K562 (cell line): Measurements from ENCODE around the gene RNLS. TPM values are rescaled to one million over a fixed set of nuclear protein-coding genes. Genes with fewer than 3 reads are reported as not detected.

Experiments used
- ATAC-seq: fragments of 200-7000 bp; cut with Tn5 transposase; 3 replicates; pipeline ENCODE4 v1.9.1; 2020; ENCODE audit warnings: moderate library complexity
- BruUV-seq: library from RNA; stranded (reverse); fragments of 400-500 nt; replicated peaks from 2 replicates; lab custom pipeline; 2021; lab: Mats Ljungman, UMichigan
- CTCF ChIA-PET: fragments of 300-600 bp; formaldehyde crosslinking; extraction: SDS; loops from one replicate; lab custom pipeline; 2021; ENCODE audit warnings: low intra/inter-chr PET ratio; lab: Yijun Ruan, JAX
- POLR2A ChIA-PET: fragments of 300-600, 350-650 bp; sonication (Branson Sonifier 250); formaldehyde crosslinking; extraction: SDS; loops from one replicate; lab custom pipeline; 2021; ENCODE audit warnings: antibody characterized with exemption, inconsistent platforms; lab: Yijun Ruan, JAX
- DNase-seq, 4 experiments: peaks; one replicate each; pipeline versions ENCODE4 v3.0.0 to v3.0.0-alpha.2; 2011 to 2018; ENCODE audit warnings: low spot score in 3 of 4, mixed read lengths in 3 of 4; ENCODE audit errors: extremely low read depth in 1 of 4
- FAIRE-seq: peaks from 2 replicates; lab custom pipeline; 2011; peaks lifted over from hg19 to GRCh38; lab: Jason Lieb, UNC
- H2AFZ ChIP-seq: 2 replicates; pipeline ENCODE4 v1.6.0; 2011; ENCODE audit warnings: low read depth, low read length, control low read depth, inconsistent platforms
- H3K27ac ChIP-seq: fragments of 200-600 bp; 3 replicates; pipeline ENCODE4 v1.8.0; 2011; ENCODE audit warnings: low read depth, mild to moderate bottlenecking, control low read depth, inconsistent platforms, low read length, moderate library complexity, mixed read lengths; ENCODE audit errors: extremely low read depth
- H3K27me3 ChIP-seq, 2 experiments: fragments of 300-600 bp in 1 of 2; 2 replicates in 1 of 2; 3 replicates in 1 of 2; pipeline versions ENCODE4 v1.6.0 to v1.8.0; 2011; ENCODE audit warnings: inconsistent platforms in 2 of 2, low read length in 2 of 2, mild to moderate bottlenecking in 1 of 2, mixed read lengths in 1 of 2, moderate library complexity in 1 of 2; ENCODE audit not compliant: control insufficient read depth in 2 of 2, insufficient read depth in 2 of 2
- H3K36me3 ChIP-seq: fragments of 300-600 bp; 3 replicates; pipeline ENCODE4 v1.8.0; 2011; ENCODE audit warnings: mild to moderate bottlenecking, low read length, inconsistent platforms; ENCODE audit not compliant: control insufficient read depth, insufficient read depth
- H3K4me1 ChIP-seq, 2 experiments: fragments of 200-600 bp in 1 of 2; replicated peaks in 1 of 2; 2 replicates in 1 of 2; 3 replicates in 1 of 2; pipeline versions ENCODE4 v1.5.1 to v1.8.0; 2011; ENCODE audit warnings: inconsistent platforms in 2 of 2, low read length in 2 of 2, mild to moderate bottlenecking in 1 of 2, mixed read lengths in 1 of 2, moderate library complexity in 1 of 2; ENCODE audit not compliant: control insufficient read depth in 2 of 2, insufficient read depth in 2 of 2
- H3K4me2 ChIP-seq: 2 replicates; pipeline ENCODE4 v1.6.1; 2011; ENCODE audit warnings: low read length, control low read depth, inconsistent platforms, mixed read lengths; ENCODE audit not compliant: insufficient read depth
- H3K4me3 ChIP-seq: fragments of 200-600 bp; sonication (generic), shearing (Covaris generic); 2 replicates; pipeline ENCODE4 v1.5.1; 2016; ENCODE audit warnings: control low read depth, inconsistent platforms
- H3K79me2 ChIP-seq: fragments of 200-600 bp; 3 replicates; pipeline ENCODE4 v1.8.0; 2011; ENCODE audit warnings: low read length, inconsistent platforms; ENCODE audit not compliant: control insufficient read depth, insufficient read depth
- H3K9ac ChIP-seq, 2 experiments: 2 replicates each; pipeline versions ENCODE4 v1.6.0 to v1.6.1; 2011; ENCODE audit warnings: low read depth in 2 of 2, low read length in 2 of 2, control low read depth in 1 of 2, inconsistent platforms in 1 of 2, mild to moderate bottlenecking in 1 of 2, mixed read lengths in 1 of 2; ENCODE audit not compliant: insufficient read depth in 1 of 2
- H3K9me1 ChIP-seq: one replicate; pipeline ENCODE4 v1.6.0; 2011; ENCODE audit warnings: inconsistent platforms, mild to moderate bottlenecking, low read length, moderate library complexity; ENCODE audit not compliant: control insufficient read depth, insufficient read depth
- H3K9me3 ChIP-seq: replicated peaks from 2 replicates; pipeline ENCODE4 v1.5.1; 2011; ENCODE audit warnings: low read depth, low read length, inconsistent platforms; ENCODE audit not compliant: control insufficient read depth, insufficient read depth
- H4K20me1 ChIP-seq: replicated peaks from 2 replicates; pipeline ENCODE4 v1.6.1; 2011; ENCODE audit warnings: low read length, inconsistent platforms, mixed read lengths; ENCODE audit not compliant: control insufficient read depth, insufficient read depth
- FOS ChIP-seq: IDR thresholded peaks from 3 replicates; pipeline ENCODE4 v1.6.1; 2011; ENCODE audit not compliant: insufficient read length; ENCODE audit errors: extremely low read depth
- FOXK2 ChIP-seq, 2 experiments: fragments of 450-650 bp; IDR thresholded peaks in 1 of 2; conservative IDR thresholded peaks in 1 of 2; 2 replicates each; pipeline ENCODE4 v1.6.1; 2016; ENCODE audit warnings: low read depth in 2 of 2, mild to moderate bottlenecking in 1 of 2
- LARP7 ChIP-seq: fragments of 450-650 bp; IDR thresholded peaks from 2 replicates; pipeline ENCODE4 v1.6.1; 2016
- MLLT1 ChIP-seq, 2 experiments: fragments of 450-650 bp; IDR thresholded peaks; 2 replicates each; pipeline ENCODE4 v1.6.1; 2016
- NELFE ChIP-seq: IDR thresholded peaks from 2 replicates; pipeline ENCODE4 v1.6.1; 2011; ENCODE audit warnings: mild to moderate bottlenecking; ENCODE audit not compliant: insufficient read depth, insufficient read length
- NUFIP1 ChIP-seq: fragments of 450-650 bp; IDR thresholded peaks from 2 replicates; pipeline ENCODE4 v1.6.1; 2018; ENCODE audit not compliant: partially characterized antibody
- RAD21 ChIP-seq, 2 experiments: fragments of 250-450 bp in 1 of 2; fragments of 450-650 bp in 1 of 2; sonication (Bioruptor Pico) in 1 of 2; formaldehyde crosslinking in 1 of 2; IDR thresholded peaks in 1 of 2; conservative IDR thresholded peaks in 1 of 2; 2 replicates each; pipeline versions ENCODE4 v1.4.0 to v1.8.0; 2020 to 2022; ENCODE audit warnings: mild to moderate bottlenecking in 2 of 2, moderate library complexity in 1 of 2
- SREBF1 ChIP-seq: fragments of 150-350 bp; IDR thresholded peaks from 2 replicates; pipeline ENCODE4 v1.6.1; 2014; ENCODE audit warnings: antibody characterized with exemption, low read depth, low read length, borderline replicate concordance
- ZEB2 ChIP-seq: fragments of 450-650 bp; IDR thresholded peaks from 2 replicates; pipeline ENCODE4 v1.6.1; 2016
- ZNF584 ChIP-seq: fragments of 200-800 bp; sonication (Bioruptor generic); IDR thresholded peaks from 2 replicates; pipeline ENCODE4 v1.6.1; 2016; ENCODE audit warnings: low read depth, mild to moderate bottlenecking, missing genetic modification characterization, missing compliant biosample characterization
- ZNF699 ChIP-seq: fragments of 250-450 bp; sonication (Bioruptor Pico); IDR thresholded peaks from 2 replicates; pipeline ENCODE4 v1.8.0; 2021; ENCODE audit warnings: mild to moderate bottlenecking, moderate library complexity; ENCODE audit not compliant: insufficient replicate concordance
- WGBS: fragments of 100-300 bp; shearing (Covaris generic); methylation state at CpG from one replicate; pipeline ENCODE4 v1.1.6; 2016; ENCODE audit warnings: low coverage, mixed read lengths; ENCODE audit not compliant: insufficient coverage; ENCODE audit errors: missing lambda C conversion rate; 5-methylcytosine and 5-hydroxymethylcytosine counted together
- in situ Hi-C: fragments of 300-500 bp; cut with MboI; formaldehyde crosslinking; loops from 4 replicates; pipeline ENCODE4 v1.15.0; 2018; ENCODE audit warnings: inconsistent platforms, mixed read lengths
- intact Hi-C: fragments of 100-400 bp; cut with micrococcal nuclease; formaldehyde crosslinking; loops from 2 replicates; pipeline ENCODE4 v1.14.2; 2022
- polyA plus RNA-seq, 8 experiments: library from polyadenylated mRNA; depleted of rRNA in 4 of 8; stranded (reverse) in 5 of 8; unstranded in 3 of 8; fragments of >200 nt; fragmentation: Nextera tagmentation in 2 of 8; fragmentation: Illumina TruSeq in 1 of 8; extraction: Ambion mirVana in 2 of 8; extraction: Trizol in 1 of 8; gene quantifications; 2 replicates each; pipeline versions ENCODE4 v1.2.1 to v1.2.3, GENCODE V29; 2011 to 2014; ENCODE audit warnings: inconsistent platforms in 1 of 8, missing spikeins in 1 of 8
- total RNA-seq, 7 experiments: library from RNA; depleted of rRNA in 6 of 7; stranded (reverse); fragments of >200 nt in 6 of 7; fragmentation: Illumina TruSeq in 2 of 7; extraction: Trizol in 2 of 7; gene quantifications; 2 replicates each; pipeline versions ENCODE4 v1.2.1 to v1.2.3, GENCODE V29; 2011 to 2021; ENCODE audit warnings: low replicate concordance in 1 of 7
- TF ChIP-seq, protein P1 (sequence below), 2 experiments: fragments of 250-450 bp in 1 of 2; fragments of 450-650 bp in 1 of 2; sonication (Bioruptor Pico) in 1 of 2; IDR thresholded peaks; 2 replicates each; pipeline versions ENCODE4 v1.6.1 to v1.8.0; 2016 to 2021; ENCODE audit warnings: mild to moderate bottlenecking in 2 of 2, moderate library complexity in 2 of 2, missing compliant biosample characterization in 1 of 2, missing genetic modification characterization in 1 of 2
- TF ChIP-seq, protein P2 (sequence below): fragments of 450-650 bp; IDR thresholded peaks from 2 replicates; pipeline ENCODE4 v1.6.1; 2016; ENCODE audit warnings: mild to moderate bottlenecking

The RNLS gene
- total and polyA plus RNA-seq, 9 of the 15 experiments (the other 6 are each of a cell fraction or from before 2014, with no cell fraction given), result 0.14 to 0.72 (median 0.41) TPM; not detected in 3

- in situ Hi-C loops, result no loop called here
- DNase-seq (no peak), ATAC-seq (no peak), FAIRE-seq (no peak)
- Histone ChIP-seq H3K27ac (no peak overlapping the region), H4K20me1 (no peaks in the 10 kb centered on the region), H3K9me3 (no peaks in the 10 kb centered on the region), H3K4me3 (no peak overlapping the region), H2AFZ (no peak overlapping the region), H3K4me1 (no peaks in the 10 kb centered on the region), H3K9ac (no peak overlapping the region), H3K36me3 (no peaks in the 10 kb centered on the region), H3K4me2 (no peak overlapping the region), H3K9me1 (no peaks in the 10 kb centered on the region), H3K79me2 (no peaks in the 10 kb centered on the region), H3K27me3 (no peaks in the 10 kb centered on the region)
- 0% methylated on average over 6 of the region's 7 CpGs for WGBS
- intact Hi-C loops, result no loop called here
- ChIA-PET CTCF (no interaction called here), POLR2A (no interaction called here)
- no TSS peak for BruUV-seq
- TF ChIP-seq FOXK2 (conservative IDR thresholded peaks at IDR 0.05 in 1 of 2, IDR thresholded peaks at IDR 0.05 in 1 of 2; ENCODE audit: low read depth in 2 of 2), result no peak
- no peak for TF ChIP-seq RAD21 (CRISPR knock-in tag; conservative IDR thresholded peaks at IDR 0.05 in 1 of 2, IDR thresholded peaks at IDR 0.05 in 1 of 2)
- no peak for TF ChIP-seq FOS
- TF ChIP-seq ZEB2, result no peak
- TF ChIP-seq ZNF699 (CRISPR knock-in tag), result no peak
- TF ChIP-seq NELFE, result no peak
- no peak for TF ChIP-seq SREBF1
- TF ChIP-seq MLLT1 (IDR thresholded peaks at IDR 0.05), result no peak
- TF ChIP-seq, protein P1, sequence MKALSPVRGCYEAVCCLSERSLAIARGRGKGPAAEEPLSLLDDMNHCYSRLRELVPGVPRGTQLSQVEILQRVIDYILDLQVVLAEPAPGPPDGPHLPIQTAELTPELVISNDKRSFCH (CRISPR knock-in tag; IDR thresholded peaks at IDR 0.05), result no peak
- TF ChIP-seq, protein P1 (tag; IDR thresholded peaks at IDR 0.05), result no peak
- no peak for TF ChIP-seq LARP7
- TF ChIP-seq NUFIP1, result no peak
- TF ChIP-seq ZNF584, result no peak
- TF ChIP-seq, protein P2, sequence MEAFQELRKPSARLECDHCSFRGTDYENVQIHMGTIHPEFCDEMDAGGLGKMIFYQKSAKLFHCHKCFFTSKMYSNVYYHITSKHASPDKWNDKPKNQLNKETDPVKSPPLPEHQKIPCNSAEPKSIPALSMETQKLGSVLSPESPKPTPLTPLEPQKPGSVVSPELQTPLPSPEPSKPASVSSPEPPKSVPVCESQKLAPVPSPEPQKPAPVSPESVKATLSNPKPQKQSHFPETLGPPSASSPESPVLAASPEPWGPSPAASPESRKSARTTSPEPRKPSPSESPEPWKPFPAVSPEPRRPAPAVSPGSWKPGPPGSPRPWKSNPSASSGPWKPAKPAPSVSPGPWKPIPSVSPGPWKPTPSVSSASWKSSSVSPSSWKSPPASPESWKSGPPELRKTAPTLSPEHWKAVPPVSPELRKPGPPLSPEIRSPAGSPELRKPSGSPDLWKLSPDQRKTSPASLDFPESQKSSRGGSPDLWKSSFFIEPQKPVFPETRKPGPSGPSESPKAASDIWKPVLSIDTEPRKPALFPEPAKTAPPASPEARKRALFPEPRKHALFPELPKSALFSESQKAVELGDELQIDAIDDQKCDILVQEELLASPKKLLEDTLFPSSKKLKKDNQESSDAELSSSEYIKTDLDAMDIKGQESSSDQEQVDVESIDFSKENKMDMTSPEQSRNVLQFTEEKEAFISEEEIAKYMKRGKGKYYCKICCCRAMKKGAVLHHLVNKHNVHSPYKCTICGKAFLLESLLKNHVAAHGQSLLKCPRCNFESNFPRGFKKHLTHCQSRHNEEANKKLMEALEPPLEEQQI, result no peak
Measured at GRCh38 chr10:88474884-88475844, 108.0 kb downstream of the RNLS start.
